Fibroblast of villous mesenchyme (primary cell): ENCODE results near the gene SP7. TPM values are rescaled to one million over a fixed set of nuclear protein-coding genes. Genes with fewer than 3 reads are reported as not detected.
"Not testable (repeated sequence)": the region's sequence is repeated elsewhere in the genome, so short reads cannot be mapped to it uniquely, and the experiment has no call there.

Experiments
- DNase-seq: peaks from one replicate; pipeline ENCODE4 v3.0.0-alpha.2; 2010; ENCODE audit warnings: low read depth
- H3K4me3 ChIP-seq: 2 replicates; pipeline ENCODE4 v1.5.1; 2011; ENCODE audit warnings: low read depth, mild to moderate bottlenecking, low read length
- CTCF ChIP-seq: IDR thresholded peaks from 2 replicates; pipeline ENCODE4 v1.5.1; 2012; ENCODE audit warnings: low read depth, mild to moderate bottlenecking, low read length; ENCODE audit not compliant: insufficient read depth
- total RNA-seq: library from RNA; depleted of rRNA; stranded (reverse); fragments of >200 nt; gene quantifications from 2 replicates; pipeline ENCODE4 v1.2.3, GENCODE V29; 2012

The SP7 gene
- total RNA-seq, 1 donor: not detected

GRCh38 chr12:53379389-53380103, 43.4 kb upstream of the SP7 start:
- TF ChIP-seq CTCF: no peak
- peak; percentile 100 for DNase-seq
- H3K4me3 ChIP-seq: peak overlapping the region; percentile 68

GRCh38 chr12:53378724-53379388, 42.7 kb upstream of the SP7 start:
- no peak for DNase-seq
- peak overlapping the region; percentile 68 for H3K4me3 ChIP-seq
- TF ChIP-seq CTCF: no peak

GRCh38 chr12:53378222-53378621, 42.1 kb upstream of the SP7 start:
- no peak overlapping the region for H3K4me3 ChIP-seq
- TF ChIP-seq CTCF: no peak
- no peak for DNase-seq

GRCh38 chr12:53376747-53377146, 40.6 kb upstream of the SP7 start:
- no peak for TF ChIP-seq CTCF
- H3K4me3 ChIP-seq: no peak overlapping the region
- DNase-seq: no peak

- DNase-seq, H3K4me3 ChIP-seq: not testable (repeated sequence)
These were observed 38.1 kb upstream of the SP7 start for GRCh38 chr12:53374277-53374676.

- DNase-seq: peak; percentile 59
- H3K4me3 ChIP-seq: not testable (repeated sequence)
These were observed 37.5 kb upstream of the SP7 start for GRCh38 chr12:53373554-53374133.

- H3K4me3 ChIP-seq: no peak overlapping the region
- TF ChIP-seq CTCF: no peak
- DNase-seq: peak; percentile 56
These were observed 29.2 kb upstream of the SP7 start for GRCh38 chr12:53365245-53365904.

- not testable (repeated sequence) for H3K4me3 ChIP-seq, DNase-seq
These were observed 25.5 kb upstream of the SP7 start for GRCh38 chr12:53361638-53362037.
